GM19238 (cell line): ENCODE data around the gene RAD54L2.
"Not testable (repeated sequence)": the region's sequence is repeated elsewhere in the genome, so short reads cannot be mapped to it uniquely, and the experiment has no call there.

Source experiments
- DNase-seq: peaks from one replicate; pipeline ENCODE4 v3.0.0; 2011; ENCODE audit warnings: low spot score; ENCODE audit not compliant: insufficient read length

RAD54L2 gene, protein sequence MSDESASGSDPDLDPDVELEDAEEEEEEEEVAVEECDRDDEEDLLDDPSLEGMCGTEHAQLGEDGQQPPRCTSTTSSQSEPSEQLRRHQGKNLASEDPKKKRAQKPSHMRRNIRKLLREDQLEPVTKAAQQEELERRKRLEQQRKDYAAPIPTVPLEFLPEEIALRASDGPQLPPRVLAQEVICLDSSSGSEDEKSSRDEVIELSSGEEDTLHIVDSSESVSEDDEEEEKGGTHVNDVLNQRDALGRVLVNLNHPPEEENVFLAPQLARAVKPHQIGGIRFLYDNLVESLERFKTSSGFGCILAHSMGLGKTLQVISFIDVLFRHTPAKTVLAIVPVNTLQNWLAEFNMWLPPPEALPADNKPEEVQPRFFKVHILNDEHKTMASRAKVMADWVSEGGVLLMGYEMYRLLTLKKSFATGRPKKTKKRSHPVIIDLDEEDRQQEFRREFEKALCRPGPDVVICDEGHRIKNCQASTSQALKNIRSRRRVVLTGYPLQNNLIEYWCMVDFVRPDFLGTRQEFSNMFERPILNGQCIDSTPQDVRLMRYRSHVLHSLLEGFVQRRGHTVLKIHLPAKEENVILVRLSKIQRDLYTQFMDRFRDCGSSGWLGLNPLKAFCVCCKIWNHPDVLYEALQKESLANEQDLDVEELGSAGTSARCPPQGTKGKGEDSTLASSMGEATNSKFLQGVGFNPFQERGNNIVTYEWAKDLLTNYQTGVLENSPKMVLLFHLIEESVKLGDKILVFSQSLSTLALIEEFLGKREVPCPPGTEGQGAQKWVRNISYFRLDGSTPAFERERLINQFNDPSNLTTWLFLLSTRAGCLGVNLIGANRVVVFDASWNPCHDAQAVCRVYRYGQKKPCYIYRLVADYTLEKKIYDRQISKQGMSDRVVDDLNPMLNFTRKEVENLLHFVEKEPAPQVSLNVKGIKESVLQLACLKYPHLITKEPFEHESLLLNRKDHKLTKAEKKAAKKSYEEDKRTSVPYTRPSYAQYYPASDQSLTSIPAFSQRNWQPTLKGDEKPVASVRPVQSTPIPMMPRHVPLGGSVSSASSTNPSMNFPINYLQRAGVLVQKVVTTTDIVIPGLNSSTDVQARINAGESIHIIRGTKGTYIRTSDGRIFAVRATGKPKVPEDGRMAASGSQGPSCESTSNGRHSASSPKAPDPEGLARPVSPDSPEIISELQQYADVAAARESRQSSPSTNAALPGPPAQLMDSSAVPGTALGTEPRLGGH (N-terminal part only)

DNA sequence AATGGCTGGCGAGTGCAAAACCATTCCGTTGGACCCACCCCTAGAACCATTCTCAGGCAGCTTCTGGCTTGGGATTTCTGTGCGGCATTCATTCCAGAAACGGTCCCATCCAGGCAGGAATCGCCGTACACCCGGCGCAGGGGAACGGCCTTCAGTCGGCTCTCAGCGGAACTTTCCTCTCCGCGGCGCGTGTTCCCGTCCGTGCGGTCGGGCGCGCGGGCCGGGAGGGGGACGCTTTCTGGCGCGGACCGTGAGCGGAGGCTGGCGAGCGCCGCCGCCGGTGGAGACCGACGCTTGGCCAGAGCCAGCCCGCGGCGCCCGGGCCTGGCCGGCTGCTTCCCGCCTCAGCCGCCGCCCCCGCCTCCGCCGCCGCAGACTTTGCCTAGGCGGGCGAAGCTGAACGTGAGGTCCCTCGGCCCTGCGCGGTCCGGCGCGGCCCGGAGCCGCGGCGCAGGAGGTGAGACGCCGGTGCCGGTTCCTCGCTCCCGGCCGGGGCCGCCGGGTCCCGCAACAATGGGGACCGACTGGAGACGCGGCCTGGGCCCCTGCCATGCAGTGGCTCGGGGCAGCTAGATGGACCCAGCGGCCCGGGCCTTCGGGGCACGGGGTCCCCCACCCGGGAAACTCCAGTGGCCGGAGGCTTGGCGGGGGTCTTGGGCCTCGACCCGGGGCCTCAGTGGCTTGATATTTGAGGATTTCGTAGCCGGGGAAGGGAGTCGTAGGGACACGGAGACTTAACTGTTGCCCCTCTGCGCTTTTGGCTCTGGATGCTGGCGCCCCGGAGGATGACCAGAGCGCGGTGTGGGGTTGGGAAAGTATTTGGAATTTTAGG is at the start of gene RAD54L2:
RAD54L2 (plus strand) TSS at position 261 of the 832 bp plus-strand sequence. CDS start 51,702 bp downstream, outside the sequence.
- DNase-seq: peak; percentile 78

DNA sequence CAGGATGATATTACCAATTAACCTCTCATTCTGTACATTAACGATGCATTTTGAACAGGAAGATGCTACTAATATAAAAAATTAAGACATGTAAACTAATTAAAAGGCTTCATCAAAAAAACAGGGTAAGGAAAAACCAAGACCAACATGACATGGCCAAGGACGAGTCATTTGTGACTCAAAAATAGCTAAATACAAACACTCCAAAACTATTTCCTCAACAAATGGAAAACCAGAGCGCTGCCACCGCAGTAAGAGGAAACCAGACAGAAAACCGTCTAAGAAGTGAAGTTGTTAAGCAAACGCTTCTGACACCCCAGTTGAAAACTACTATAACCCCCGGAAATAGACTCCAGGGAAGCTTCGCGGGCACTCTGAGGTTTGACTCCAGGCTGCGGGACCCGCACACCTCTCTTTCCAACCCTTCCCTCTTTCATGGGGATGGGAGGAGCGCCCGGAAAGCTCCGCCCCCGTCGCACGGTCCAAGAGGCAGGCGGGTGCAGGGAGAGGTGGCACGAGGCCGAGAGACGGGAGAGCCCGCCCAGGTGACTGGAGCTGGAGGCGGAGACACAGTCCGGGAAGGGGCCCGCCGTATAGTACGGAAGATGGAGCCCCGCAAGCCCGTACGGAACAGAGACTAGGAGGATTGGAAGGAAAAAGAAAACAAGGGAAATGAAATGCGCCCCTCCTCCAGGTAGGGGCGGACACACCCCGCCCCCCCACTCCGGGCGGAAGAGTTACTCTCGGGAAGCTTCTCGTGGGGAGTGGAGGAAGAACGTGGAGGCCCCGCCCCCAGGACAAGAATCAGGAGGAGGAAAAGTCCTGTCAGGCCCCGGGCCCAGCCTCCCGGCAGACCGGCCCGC is 39.4 kb upstream of the RAD54L2 start:
- DNase-seq: peak; percentile 76

DNA sequence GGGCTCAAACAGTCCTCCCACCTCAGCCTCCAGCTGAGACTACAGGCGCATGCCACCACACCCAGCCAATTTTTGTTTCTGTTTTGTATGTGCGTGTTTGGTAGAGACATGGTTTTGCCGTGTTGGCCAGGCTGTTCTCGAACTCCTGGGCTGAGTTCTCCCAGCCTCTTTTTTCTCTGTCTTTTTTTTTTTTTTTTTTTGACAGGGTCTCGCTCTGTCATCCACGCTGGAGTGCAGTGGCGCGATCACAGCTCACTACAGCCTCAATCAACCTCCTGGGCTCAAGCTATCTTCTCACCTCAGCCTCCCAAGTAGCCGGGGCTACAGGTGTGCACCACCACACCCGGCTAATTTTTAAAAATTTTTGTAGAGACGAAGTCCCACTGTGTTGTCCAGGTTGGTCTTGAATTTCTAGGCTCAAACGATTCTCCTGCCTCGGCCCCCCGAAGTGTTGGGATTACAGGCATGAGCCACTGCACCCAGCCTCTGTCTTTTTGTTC is 37.8 kb upstream of the RAD54L2 start:
- DNase-seq: no peak

DNA sequence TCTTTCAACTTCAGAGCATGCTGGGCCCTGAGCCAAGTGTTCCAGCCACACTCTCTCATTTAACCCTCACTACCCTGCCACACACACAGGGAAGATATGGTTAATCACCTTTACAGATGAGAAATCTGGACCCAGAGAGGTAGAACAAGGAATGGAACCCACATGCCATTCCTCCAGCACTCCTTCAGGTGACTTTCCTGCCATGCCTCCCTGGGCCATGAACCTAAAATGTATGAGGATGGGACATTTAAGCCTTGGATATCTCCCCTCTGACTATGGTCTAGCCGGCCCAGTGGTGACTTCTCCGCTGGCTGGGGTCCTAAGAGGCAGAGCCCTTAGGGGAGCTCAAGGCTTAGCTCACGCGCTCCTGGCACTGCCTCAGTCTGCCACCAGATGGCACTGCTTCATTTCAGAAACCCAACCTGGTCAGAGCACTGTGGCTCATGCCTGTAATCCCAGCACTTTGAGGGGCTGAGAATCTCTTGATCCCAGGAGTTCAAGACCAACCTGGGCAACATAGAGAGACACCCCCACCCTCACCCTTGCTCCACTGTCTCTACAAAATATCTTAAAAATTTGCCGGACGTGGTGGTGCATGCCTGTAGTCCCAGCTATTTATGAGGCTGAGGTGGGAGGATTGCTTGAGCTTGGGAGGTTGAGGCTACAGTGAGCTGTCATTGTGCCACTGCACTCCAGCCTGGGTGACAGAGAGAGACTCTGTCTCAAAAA is 36.5 kb upstream of the RAD54L2 start:
- DNase-seq: peak; percentile 37

DNA sequence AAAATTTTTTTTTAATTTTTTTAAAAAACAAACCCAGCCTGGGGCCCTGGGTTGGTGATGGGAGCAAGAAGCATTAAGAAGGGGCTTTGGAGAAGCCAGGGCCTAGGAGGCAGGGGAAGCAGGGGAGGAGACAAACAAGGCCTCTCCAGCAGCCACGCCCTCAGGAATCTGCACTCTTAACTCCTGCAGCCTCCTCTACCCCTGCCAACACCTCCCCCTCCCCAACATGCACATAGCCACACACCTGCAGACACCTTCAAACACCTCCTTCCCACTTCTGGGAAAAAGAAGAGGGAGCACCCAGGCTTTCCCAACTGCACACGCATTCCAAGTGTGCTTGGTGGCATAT is 36.0 kb upstream of the RAD54L2 start:
- no peak for DNase-seq

DNA sequence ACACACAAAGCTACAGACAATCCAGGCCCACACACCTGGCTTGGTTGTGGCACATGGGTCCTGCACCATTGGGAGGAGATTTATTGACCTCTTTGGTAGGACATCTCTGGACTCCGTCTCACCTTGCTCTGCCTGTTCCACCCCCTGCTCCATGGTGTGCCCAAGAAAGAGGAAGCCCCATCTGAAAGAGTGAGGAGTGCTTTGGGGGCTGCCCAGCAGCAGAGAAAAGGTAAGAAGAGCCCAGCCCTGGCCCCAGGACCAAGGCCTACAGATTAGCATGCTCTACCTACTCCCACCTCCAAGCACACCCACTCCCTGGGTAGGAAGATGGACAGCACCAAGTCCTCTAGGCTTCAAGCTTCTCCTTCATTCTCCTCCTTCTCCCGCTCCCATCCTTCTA is 35.5 kb upstream of the RAD54L2 start:
- no peak for DNase-seq

DNA sequence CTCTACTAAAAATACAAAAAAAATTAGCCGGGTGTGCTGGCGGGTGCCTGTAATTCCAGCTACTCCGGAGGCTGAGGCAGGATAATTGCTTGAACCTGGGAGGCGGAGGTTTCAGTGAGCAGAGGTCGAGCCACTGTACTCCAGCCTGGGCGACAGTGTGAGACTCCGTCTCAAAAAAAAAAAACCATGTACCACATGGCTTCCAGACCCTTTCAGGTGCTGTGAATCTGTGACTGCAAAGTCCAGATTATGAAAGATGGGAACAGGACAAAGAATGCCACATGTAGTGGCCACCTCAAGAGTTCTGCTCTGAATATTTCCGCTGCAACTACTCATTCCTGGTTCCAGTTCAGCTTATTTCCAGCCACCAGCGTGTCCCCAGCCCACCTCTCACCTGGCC is 30.3 kb upstream of the RAD54L2 start:
- DNase-seq: no peak

DNA sequence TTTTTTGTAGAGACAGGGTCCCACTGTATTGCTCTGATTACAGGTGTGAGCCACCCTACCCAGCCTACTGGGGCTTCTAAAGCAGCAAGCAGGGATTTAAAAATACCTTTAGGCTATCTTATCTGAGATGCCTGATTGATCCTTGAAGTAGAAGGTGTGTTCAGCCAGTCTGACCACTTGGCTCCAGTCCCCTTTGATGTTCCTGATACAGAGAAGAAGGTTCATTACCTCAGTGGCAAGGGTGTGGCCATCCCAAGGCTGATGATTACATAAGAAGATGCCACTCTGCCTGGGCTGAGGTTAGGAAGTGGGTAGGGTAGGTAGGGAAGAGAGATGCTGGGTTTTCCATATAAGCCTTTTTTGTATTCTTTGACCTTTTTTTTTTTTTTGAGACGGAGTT is 27.5 kb upstream of the RAD54L2 start:
- no peak for DNase-seq

DNA sequence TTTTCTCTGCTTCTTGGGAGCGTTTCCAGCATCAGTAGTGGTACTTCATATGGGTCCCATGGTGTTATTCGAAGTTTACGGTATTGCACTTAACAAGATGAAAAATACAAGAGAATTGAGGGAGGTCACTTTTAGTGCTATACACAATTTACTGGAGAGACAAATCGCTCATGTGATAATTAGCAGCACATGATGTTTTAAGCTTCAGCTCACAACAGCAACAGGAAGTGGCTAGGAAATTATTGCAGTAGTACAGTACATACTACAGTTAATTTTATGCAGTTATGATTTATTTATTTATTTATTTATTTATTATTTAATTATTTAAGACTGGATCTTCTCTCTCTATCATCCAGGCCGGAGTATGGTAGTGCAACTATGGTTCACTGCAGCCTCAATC is 24.3 kb upstream of the RAD54L2 start:
- DNase-seq: no peak

DNA sequence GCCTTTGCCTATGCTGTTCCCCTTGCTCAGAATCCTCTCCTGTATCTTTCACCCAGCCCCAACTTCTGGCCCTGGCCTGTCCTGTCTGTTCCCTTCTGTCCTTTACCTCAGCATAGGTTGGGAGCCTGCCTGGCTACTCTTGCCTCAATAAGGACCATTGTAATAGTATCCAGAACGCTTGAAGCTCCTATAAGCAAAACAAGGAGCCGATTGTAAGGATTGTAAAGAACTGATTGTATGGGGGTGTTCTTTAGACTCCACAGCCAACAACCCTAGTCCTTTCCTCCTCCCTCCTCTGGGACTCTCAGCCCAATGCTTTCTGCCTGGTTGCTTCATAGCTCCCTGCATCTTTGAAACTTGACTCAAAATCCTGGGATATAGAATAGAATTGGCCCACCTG is 18.7 kb upstream of the RAD54L2 start:
- DNase-seq: no peak

DNA sequence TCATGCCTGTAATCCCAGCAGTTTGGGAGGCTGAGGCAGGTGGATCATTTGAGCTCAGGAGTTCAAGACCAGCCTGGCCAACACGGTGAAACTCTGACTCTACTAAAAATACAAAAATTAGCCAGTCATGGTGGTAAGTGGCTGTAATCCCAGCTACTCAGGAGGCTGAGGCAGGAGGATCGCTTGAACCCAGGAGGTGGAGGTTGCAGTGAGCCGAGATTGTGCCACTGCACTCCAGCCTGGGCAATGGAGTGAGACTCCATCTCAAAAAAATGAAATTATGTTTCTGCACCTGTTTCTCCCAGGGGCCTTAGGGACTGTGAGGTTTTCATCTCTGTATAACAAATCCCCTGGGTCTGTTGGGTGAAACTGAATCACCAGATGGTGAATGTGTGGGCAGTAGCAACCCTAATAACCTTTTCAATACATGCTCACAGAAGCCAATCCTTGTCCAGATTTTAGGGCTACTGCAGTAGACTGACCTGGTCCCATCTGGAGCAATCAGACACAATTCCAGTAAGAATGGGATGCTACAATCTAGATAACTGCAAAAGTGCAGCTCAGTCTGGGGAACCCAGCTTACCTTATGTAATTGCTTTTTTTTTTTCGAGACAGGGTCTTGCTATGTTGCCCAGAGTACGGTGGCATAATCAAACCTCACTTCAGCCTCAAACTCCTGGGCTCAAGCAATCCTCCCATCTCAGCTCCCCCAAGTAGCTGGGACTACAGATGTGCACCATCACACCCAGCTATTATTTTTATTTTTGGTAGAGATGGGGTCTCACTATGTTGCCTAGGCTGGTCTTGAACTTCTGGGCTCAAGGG is 17.4 kb upstream of the RAD54L2 start:
- not testable (repeated sequence) for DNase-seq

DNA sequence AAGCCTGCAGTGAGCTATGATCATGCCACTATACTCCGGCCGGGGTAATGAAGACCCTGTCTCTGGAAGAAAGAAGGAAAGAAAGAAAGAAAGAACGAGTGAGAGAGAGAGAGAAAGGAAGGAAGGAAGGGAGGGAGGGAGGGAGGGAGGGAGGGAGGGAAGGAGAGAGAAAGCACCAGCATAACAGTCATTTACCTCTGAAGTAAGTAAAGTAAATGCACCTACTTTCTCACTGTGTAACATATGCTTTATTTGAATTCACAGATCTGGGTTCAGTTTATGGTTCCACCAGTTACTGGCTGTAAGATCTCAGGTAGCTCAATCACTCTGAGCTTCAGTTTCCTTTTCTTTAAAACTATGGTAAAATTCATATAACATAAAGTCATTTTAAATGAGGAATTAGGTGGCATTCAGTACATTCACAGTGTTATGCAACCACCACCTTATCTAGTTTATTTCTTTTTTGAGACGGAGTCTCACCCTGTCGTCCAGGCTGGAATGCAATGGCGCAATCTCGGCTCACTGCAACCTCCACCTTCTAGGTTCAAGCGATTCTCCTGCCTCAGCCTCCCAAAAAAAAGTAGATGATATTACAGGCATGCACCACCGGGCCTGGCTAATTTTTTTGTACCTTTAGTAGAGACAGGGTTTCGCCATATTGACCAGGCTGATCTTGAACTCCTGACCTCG is 16.1 kb upstream of the RAD54L2 start:
- no peak for DNase-seq

DNA sequence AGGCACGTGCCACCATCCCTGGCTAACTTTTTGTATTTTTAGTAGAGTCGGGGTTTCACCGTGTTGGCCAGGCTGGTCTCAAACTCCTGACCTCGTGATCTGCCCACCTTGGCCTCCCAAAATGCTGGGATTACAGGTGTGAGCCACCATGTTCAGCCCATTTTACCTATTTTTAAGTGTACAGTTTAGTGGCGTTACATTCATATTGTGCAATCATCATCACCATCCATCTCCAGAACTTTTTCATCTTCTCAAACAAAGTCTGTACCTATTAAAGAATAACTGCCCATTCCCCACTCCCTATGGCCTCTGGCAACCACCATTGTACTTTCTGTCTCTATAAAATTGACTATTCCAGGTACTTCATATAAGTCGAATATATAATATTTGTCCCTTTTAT is 13.6 kb upstream of the RAD54L2 start:
- DNase-seq: not testable (repeated sequence)

DNA sequence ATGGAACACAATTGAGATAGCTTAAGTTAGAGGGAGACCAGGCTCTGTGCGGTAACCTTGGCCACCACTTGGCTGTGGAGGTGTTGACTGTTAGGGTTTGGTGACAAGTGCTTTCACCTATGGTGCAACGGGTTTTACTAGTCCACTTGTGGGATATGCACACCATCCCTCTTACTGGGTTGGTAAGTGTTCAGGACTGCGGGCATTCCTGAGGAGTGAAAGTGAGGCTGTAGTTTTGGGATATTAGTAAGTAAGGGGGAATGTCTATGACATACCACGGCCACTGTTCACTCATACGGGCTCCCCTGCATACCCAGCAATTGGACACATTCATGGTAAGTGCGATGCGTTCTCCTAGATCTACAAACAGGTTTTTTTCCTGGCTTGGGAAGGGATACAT is 8.0 kb upstream of the RAD54L2 start:
- DNase-seq: no peak

DNA sequence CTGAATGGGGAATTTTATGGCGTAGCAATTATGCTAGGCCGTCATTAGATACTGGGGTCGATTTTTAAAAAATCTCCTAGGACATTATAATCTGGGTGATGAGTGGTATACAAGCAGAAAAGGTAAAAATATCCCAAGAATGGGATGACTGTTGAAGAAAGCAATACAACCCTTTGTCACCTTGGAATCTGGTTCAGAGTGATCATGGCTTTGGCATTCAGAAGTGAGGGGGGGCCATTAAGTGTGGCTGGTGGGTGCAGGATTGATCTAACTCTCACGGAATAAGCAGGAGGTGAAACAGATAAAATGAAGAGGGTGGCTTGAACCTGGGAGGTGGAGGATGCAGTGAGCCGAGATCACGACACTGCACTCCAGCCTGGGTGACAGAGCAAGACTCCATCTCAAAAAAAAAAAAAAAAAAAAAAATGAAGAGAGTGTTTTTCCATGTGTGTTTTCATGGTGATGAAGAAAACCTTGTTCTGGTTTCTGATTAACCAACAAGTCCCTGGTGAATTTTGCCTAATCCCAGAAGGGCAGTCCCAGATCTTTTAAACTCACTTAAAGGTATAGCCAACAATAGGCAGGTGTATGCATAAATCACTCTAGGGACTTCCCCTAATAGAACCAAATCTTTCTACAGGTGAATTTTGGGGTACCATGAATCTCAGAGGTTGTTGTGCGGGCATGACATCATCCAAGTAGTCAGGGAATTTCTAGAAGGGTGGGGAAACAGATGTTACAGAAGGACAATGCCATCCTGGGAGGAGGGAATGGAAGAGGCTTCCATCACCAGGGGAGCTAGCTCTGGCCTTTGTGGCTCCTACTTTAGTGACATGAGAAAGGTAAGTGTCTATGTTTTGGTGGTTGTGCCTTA is 3.1 kb upstream of the RAD54L2 start:
- DNase-seq: no peak

DNA sequence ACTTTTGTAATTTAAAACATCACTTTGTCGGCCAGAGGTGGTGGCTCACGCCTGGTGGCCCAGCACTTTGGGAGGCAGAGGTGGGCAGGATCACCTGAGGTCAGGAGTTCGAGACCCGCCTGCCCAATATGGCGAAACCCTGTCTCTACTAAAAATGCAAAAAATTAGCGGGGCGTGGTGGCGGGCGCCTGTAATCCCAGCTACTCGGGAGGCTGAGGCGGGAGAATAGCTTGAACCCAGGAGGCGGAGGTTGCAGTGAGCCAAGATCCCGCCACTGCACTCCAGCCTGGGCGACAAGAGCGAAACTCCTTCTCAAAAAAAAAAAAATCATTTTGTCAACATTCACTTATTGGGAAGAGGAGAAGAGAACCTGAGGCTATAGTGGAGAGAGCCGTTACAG is 888 bp upstream of the RAD54L2 start:
- not testable (repeated sequence) for DNase-seq

DNA sequence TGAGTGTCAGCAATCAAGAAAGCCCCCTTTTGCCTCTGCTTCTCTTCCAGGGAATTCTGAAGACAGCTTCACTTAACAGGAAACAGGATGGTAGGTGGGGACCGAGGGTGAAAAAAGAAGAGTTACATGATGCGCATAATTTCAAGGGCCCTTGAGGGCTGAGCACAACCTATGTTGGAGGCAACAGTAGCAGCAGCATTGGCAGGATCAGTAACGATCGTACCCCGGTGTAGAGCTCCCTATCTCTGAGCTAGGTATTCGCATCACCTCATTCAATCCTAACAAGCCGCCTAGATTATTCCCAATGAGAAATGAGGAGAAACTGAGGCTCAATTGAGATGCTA is 432 bp upstream of the RAD54L2 start:
- DNase-seq: peak; percentile 21
